GM18517 (cell line): ENCODE measurements around the gene LGALS16.
"Not testable (repeated sequence)": the region's sequence is repeated elsewhere in the genome, so short reads cannot be mapped to it uniquely, and the experiment has no call there.

Experiments
- ATAC-seq: cut with Tn5 transposase; IDR thresholded peaks from one replicate; pipeline ENCODE4 v1.9.1; 2021; ENCODE audit warnings: mild to moderate bottlenecking, moderate library complexity; ENCODE audit not compliant: unreplicated experiment

Gene LGALS16

GRCh38 chr19:39655613-39656012 is at the start of gene LGALS16:
Gene LGALS16 (plus strand): TSS chr19:39655913. CDS start chr19:39655962, 49 bp downstream.
- ATAC-seq, result no peak

DNA sequence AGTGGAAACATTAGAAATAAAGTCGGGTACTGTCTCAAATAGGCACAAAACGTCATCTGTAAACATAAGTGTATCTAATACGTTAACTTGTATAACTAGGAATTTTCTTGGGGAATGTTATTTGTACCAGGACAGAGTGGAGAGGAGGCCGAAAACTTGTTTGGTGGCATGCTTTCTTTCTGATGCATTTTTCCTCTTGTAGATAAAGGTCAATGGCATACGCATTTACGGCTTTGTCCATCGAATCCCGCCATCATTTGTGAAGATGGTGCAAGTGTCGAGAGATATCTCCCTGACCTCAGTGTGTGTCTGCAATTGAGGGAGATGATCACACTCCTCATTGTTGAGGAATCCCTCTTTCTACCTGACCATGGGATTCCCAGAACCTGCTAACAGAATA is 48.7 kb upstream of the LGALS16 start:
- no peak for ATAC-seq

DNA sequence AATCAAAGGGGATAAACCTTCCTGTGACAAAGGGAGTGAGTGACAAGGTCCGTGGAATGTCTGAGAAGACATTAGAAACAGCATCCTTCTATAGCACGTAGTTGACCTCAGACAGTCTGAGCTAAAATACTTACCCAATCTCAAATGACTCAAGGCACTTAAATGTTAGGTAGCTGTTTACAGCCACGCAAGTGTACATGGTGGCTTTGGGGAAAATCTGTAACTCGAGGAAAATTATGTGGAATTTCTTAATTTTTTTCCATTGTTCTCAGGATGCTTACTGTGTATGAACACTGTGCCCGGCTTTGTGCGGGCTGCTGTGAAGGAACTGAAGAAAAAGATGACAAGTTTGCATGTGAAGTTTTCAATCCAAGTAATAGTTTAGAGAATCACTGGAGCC is 48.2 kb upstream of the LGALS16 start:
- no peak for ATAC-seq

- ATAC-seq, result no peak
Observed at GRCh38 chr19:39613597-39613996, 42.1 kb upstream of the LGALS16 start.

GRCh38 chr19:39617745-39618144 is 38.0 kb upstream of the LGALS16 start:
- ATAC-seq, result no peak

- ATAC-seq, result no peak
Observed at GRCh38 chr19:39623946-39624345, 31.8 kb upstream of the LGALS16 start.

GRCh38 chr19:39627631-39628030 is 28.1 kb upstream of the LGALS16 start:
- not testable (repeated sequence) for ATAC-seq

- ATAC-seq, result no peak
Observed at GRCh38 chr19:39631178-39631577, 24.5 kb upstream of the LGALS16 start.

DNA sequence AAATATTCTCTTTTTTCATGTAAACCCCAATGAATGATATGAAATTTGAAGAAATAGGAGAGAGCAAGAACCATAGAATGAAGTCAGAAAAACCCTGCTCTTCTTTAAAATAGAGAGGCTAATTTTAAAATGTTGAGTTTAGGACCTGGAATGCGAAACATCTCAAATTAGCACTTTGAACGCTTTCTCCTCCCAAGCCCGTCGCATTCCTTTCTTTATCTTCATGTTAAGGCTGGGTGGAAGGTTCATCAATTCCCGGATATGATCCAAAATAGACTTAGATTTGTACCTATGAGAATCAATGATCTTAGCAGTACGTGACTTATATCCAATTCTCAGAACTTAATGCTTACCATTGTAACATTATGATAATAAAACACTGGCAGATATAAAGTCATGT is 24.1 kb upstream of the LGALS16 start:
- no peak for ATAC-seq

DNA sequence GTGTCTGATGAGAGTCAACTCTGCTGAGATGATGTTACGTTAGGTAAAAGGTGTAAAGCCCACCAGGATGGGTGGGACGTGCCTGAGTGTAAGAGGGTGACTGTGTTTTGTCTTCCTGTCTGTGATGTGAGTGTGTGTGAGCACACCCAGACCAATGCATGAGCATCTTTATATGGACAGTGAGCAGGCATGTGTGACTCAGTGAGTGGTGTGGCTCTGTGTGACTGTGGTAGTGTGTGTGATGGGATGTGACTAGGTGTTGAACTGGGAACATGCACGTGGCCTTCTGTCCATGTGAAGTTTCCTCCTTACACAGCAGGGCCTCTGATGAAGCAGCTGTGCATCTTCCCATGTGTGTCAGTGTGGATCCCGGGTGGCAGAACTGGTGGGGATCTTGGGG is 17.8 kb upstream of the LGALS16 start:
- ATAC-seq, result no peak

- no peak for ATAC-seq
Observed at GRCh38 chr19:39641773-39642172, 13.9 kb upstream of the LGALS16 start.

GRCh38 chr19:39643591-39643990 is 12.1 kb upstream of the LGALS16 start:
- no peak for ATAC-seq

GRCh38 chr19:39645800-39646411 is 9.8 kb upstream of the LGALS16 start:
- ATAC-seq, result no peak

DNA sequence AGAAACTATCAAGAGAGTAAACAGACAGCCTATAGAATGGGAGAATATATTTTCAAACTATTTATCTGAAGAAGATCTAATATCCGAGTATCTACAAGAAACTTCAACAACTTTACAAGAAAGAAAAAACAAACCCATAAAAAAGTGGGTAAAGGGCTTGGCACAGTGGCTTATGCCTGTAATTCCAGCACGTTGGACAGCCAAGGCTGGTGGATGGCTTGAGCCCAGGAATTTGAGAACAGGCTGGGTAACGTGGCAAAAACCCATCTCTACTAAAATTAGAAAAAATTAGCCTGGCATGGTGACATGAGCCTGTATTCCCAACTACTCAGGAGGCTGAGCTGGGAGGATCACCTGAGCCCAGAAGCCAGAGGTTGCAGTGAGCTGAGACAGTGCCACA is 7.8 kb upstream of the LGALS16 start:
- ATAC-seq, result no peak

- ATAC-seq, result no peak
Observed at GRCh38 chr19:39659791-39660190, 4.1 kb downstream of the LGALS16 start.

- no peak for ATAC-seq
Observed at GRCh38 chr19:39660661-39661060, 4.9 kb downstream of the LGALS16 start.

DNA sequence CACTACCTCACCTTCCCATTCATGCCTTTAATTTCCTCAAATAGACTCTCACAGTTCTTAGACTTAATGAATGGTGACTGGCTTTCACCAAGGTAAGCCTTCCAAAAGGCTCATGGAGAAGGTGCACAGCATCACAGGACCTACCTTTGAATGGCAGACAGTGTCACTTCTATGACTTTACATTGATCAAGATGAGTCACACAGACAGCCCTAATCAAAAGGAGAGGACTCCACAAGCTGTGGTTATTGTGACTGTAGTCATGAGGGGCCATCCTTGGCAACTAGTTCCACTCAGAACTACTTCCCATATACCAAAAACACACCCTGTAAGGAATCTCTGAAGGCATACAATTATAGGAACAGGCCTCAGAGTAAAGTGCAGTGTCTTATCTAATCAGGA is 5.9 kb downstream of the LGALS16 start:
- no peak for ATAC-seq

- ATAC-seq, result not testable (repeated sequence)
Observed at GRCh38 chr19:39669860-39670259, 14.1 kb downstream of the LGALS16 start.

GRCh38 chr19:39670998-39671397 is 15.3 kb downstream of the LGALS16 start:
- ATAC-seq, result no peak

- no peak for ATAC-seq
Observed at GRCh38 chr19:39671739-39672363, 16.1 kb downstream of the LGALS16 start.

DNA sequence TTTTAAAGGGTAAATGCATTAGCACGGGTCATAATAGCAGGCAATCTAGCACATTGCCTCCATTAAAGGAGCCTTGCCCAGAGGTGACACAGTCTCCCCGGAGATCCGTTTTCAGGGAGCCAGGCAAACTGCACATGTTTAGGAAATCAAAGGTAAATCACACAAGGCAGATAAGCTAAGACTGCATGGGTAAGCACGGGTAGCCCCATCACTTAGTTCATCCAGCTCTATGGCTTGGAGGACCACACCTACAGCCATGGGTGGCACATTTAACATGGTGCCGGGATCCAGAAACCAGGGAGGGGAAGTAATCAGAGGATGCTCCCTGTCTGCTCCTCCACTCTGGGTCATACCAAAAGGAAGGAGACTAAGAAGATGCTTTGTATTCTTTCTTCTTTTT is 16.8 kb downstream of the LGALS16 start:
- ATAC-seq, result no peak

- not testable (repeated sequence) for ATAC-seq
Observed at GRCh38 chr19:39673862-39674261, 18.1 kb downstream of the LGALS16 start.

DNA sequence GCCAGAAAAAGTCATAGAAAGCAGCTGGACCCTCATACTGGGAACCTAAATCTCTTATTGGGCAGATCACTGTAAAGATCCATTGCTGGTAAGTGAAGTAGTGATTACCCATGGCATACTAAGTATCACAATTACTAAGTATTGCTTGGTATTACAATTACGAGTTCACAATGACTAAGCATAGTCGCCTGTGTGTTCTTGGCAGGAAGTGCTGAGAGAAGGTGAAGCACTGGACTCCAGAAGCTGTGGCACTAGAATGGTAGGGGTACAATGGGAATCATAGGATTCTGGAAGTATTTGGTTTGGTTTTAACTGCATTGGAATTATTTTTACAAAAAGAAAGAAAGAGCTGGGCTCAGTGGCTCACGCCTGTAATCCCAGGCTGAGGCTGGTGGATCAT is 20.3 kb downstream of the LGALS16 start:
- no peak for ATAC-seq
